Measurements from ENCODE around the gene PLA2G15.

The PLA2G15 gene

GRCh38 chr16:68226116-68226515 lies 19.1 kb upstream of the PLA2G15 start:
- POLR2A ChIA-PET = no interaction called here
- CTCF ChIA-PET = interaction anchor here (1.0 to 6.7 kb wide), 6 partner anchors 9 to 234 kb away, joined by 3 to 124 read pairs (median 10); no protein-coding TSS in a partner anchor
- no peak for DNase-seq (ENCODE audit: low read depth, low spot score)
- no peak overlapping the region for H3K4me3 ChIP-seq (ENCODE audit: low read depth, low read length)
- no peak for TF ChIP-seq CTCF (IDR thresholded peaks at IDR 0.05; ENCODE audit: insufficient read depth, low read length, missing control alignments)

GRCh38 chr16:68227183-68227793 lies 17.9 kb upstream of the PLA2G15 start:
- TF ChIP-seq CTCF (IDR thresholded peaks at IDR 0.05; ENCODE audit: insufficient read depth, low read length, missing control alignments) = no peak
- CTCF ChIA-PET = interaction anchor here (1.1 to 6.7 kb wide), 9 partner anchors 10 to 256 kb away, joined by 3 to 124 read pairs (median 6); partner anchors contain the start of gene NFATC3
- H3K4me3 ChIP-seq (ENCODE audit: low read depth, low read length) = no peak overlapping the region
- no peak for DNase-seq (ENCODE audit: low read depth, low spot score)
- POLR2A ChIA-PET = no interaction called here

- no peak overlapping the region for H3K4me3 ChIP-seq (ENCODE audit: low read depth, low read length)
- CTCF ChIA-PET = interaction anchor here (0.7 to 6.7 kb wide), 25 partner anchors 8 to 346 kb away, joined by 3 to 124 read pairs (median 4); partner anchors contain the start of genes ESRP2 and NFATC3
- POLR2A ChIA-PET = no interaction called here
- DNase-seq (ENCODE audit: low read depth, low spot score) = no peak
- TF ChIP-seq CTCF (IDR thresholded peaks at IDR 0.05; ENCODE audit: insufficient read depth, low read length, missing control alignments) = no peak
These were observed 17.2 kb upstream of the PLA2G15 start for GRCh38 chr16:68227850-68228553.

GRCh38 chr16:68228652-68229051 lies 16.5 kb upstream of the PLA2G15 start:
- H3K4me3 ChIP-seq (ENCODE audit: low read depth, low read length) = no peak overlapping the region
- DNase-seq (ENCODE audit: low read depth, low spot score) = no peak
- no peak for TF ChIP-seq CTCF (IDR thresholded peaks at IDR 0.05; ENCODE audit: insufficient read depth, low read length, missing control alignments)
- POLR2A ChIA-PET = no interaction called here
- CTCF ChIA-PET = interaction anchor here (0.7 to 6.7 kb wide), 25 partner anchors 8 to 347 kb away, joined by 3 to 124 read pairs (median 4); partner anchors contain the start of genes ESRP2 and NFATC3

DNA sequence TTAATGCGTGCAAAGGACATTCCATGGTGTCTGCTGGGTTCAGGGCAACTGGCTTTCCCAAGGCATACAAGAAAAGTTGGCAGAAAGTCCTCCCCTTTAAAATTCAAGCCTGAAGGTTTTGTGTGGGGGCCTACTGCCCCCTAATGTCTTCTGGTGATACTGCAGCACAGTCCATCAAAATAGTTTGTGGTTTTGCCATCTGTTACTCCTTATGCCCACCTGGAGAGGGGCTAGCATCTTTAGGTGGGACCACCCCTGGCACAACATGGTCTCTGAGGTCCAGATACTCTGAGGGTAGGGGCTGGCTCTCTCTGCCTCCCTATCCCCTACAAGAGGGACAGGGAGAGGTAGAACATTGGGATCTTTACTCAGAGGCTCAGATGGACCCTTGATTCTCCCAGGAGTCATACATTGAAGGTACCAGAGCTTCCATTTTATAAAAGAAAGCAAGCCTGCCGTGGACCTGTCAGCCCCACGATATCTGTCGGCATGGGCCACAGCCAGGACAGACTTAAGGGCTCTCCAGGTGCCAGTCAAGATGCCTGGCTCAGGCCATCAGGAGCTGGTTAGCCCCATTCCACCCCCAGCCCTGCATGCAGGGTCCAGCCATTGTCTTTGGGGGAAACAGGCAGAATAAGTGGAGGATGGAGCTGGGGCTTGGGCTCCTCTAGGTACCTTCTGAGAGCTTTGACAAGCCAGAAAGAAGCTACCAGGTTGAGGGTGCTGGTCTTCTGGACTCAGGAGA lies 15.6 kb upstream of the PLA2G15 start:
- DNase-seq (ENCODE audit: low read depth, low spot score) = peak; percentile 31
- H3K4me3 ChIP-seq (ENCODE audit: low read depth, low read length) = no peak overlapping the region
- POLR2A ChIA-PET = no interaction called here
- CTCF ChIA-PET = interaction anchor here (0.7 to 6.7 kb wide), 26 partner anchors 9 to 413 kb away, joined by 3 to 124 read pairs (median 4); partner anchors contain the start of genes DDX28, DUS2, NFATC3 and NRN1L
- TF ChIP-seq CTCF (IDR thresholded peaks at IDR 0.05; ENCODE audit: insufficient read depth, low read length, missing control alignments) = peak; percentile 73
